GM23338 (cell line): ENCODE results near the gene DMBT1.

Source experiments
- CREB1 ChIP-seq: fragments of 250-450 bp; sonication (Bioruptor Pico); IDR thresholded peaks from 2 replicates; pipeline ENCODE4 v1.5.0; 2020; ENCODE audit warnings: low read depth, mild to moderate bottlenecking, moderate library complexity
- CTCF ChIP-seq, 2 experiments: fragments of 200-600 bp in 1 of 2; sonication (generic) in 1 of 2; conservative IDR thresholded peaks; 2 replicates each; pipeline versions ENCODE4 v1.5.1 to v1.6.1; 2016 to 2017; ENCODE audit warnings: antibody characterized with exemption in 2 of 2, low read depth in 2 of 2, mild to moderate bottlenecking in 2 of 2, moderate library complexity in 1 of 2
- EZH2 ChIP-seq: fragments of 200-600 bp; sonication (generic); IDR thresholded peaks from one replicate; pipeline ENCODE4 v1.8.0; 2017; ENCODE audit warnings: antibody characterized with exemption, mild to moderate bottlenecking, low read depth; ENCODE audit not compliant: unreplicated experiment
- EZH2phosphoT487 ChIP-seq: fragments of 200-600 bp; sonication (generic); IDR thresholded peaks from one replicate; pipeline ENCODE4 v1.8.1; 2018; ENCODE audit warnings: antibody characterized with exemption; ENCODE audit not compliant: unreplicated experiment
- JUNB ChIP-seq: IDR thresholded peaks from one replicate; pipeline ENCODE4 v1.6.1; 2016; ENCODE audit warnings: antibody characterized with exemption; ENCODE audit not compliant: unreplicated experiment
- POLR2AphosphoS5 ChIP-seq: IDR thresholded peaks from 2 replicates; pipeline ENCODE4 v1.6.1; 2016; ENCODE audit warnings: antibody characterized with exemption, low read depth
- REST ChIP-seq: IDR thresholded peaks from one replicate; pipeline ENCODE4 v1.6.1; 2018; ENCODE audit warnings: antibody characterized with exemption; ENCODE audit not compliant: unreplicated experiment
- ZNF114 ChIP-seq: fragments of 250-450 bp; sonication (Bioruptor Pico); IDR thresholded peaks from 2 replicates; pipeline ENCODE4 v1.5.0; 2020; ENCODE audit warnings: mild to moderate bottlenecking, moderate library complexity

- TF ChIP-seq POLR2AphosphoS5 (no peak), CTCF (conservative IDR thresholded peaks at IDR 0.05; ENCODE audit: low read depth in 2 of 2) (peak; percentile 84 to 93), EZH2 (no peak), REST (no peak), EZH2phosphoT487 (no peak), ZNF114 (CRISPR knock-in tag) (no peak), JUNB (no peak), CREB1 (CRISPR knock-in tag) (no peak)
Observed at GRCh38 chr10:122648599-122649428, 88.3 kb downstream of the DMBT1 start.
